Measurements from ENCODE around the gene AFAP1.

Gene AFAP1

DNA sequence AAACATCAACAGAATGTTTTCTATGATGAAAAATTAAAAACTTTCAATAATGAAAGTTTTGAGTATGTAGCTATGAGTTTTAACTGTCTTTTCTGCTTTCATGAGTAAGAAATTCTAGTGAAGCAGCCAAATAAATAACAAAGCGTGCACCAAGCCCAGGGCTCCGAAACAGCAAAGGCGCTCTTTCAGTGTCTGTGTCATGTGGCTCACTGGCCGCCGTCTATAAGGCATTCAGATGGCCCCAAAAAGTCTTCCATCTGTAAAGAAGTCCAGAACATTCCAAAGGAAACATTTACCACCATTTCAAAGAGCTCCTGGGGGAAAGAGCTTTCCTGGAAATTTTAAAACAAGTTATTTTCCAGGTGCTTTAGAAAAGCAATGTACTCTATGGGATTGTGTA lies 139.9 kb downstream of the AFAP1 start:
- no peak overlapping the region for H3K4me3 ChIP-seq
- TF ChIP-seq CTCF (IDR thresholded peaks at IDR 0.05) = no peak
- peaks cover 15 to 45% (median 26%) of the 10 kb centered on the region in 3 donors for H3K36me3 ChIP-seq
- H3K4me1 ChIP-seq = peaks cover 0 to 21% (median 14%) of the 10 kb centered on the region in 4 donors
- H3K27me3 ChIP-seq = no peaks in the 10 kb centered on the region
- DNase-seq = no peak
- intact Hi-C loops (cut with DNase I; ENCODE audit: low total_unique reads) = loop anchor here (10.0 kb wide), 2 partner anchors 75 to 135 kb away; partner anchors contain the start of gene AFAP1
- no peaks in the 10 kb centered on the region for H3K9me3 ChIP-seq
- no peak overlapping the region for H3K27ac ChIP-seq

- Histone ChIP-seq H3K4me3 (no peak overlapping the region), H3K27me3 (no peaks in the 10 kb centered on the region), H3K9me3 (no peaks in the 10 kb centered on the region), H3K4me1 (peaks cover 0 to 16% (median 11%) of the 10 kb centered on the region in 4 donors), H3K27ac (peak overlapping the region in 1 of 2 donors; percentile 43), H3K36me3 (peaks cover 15 to 45% (median 26%) of the 10 kb centered on the region in 3 donors)
- TF ChIP-seq CTCF (IDR thresholded peaks at IDR 0.05) = no peak
- intact Hi-C loops (cut with DNase I; ENCODE audit: low total_unique reads) = no loop called here
- no peak for DNase-seq
Observed at GRCh38 chr4:7799306-7799705, 140.4 kb downstream of the AFAP1 start.

GRCh38 chr4:7798178-7798995 lies 141.3 kb downstream of the AFAP1 start:
- no peak overlapping the region for H3K4me3 ChIP-seq
- peaks cover 0 to 12% (median 9%) of the 10 kb centered on the region in 4 donors for H3K4me1 ChIP-seq
- intact Hi-C loops (cut with DNase I; ENCODE audit: low total_unique reads) = no loop called here
- H3K36me3 ChIP-seq = peaks cover 17 to 45% (median 26%) of the 10 kb centered on the region in 3 donors
- no peaks in the 10 kb centered on the region for H3K27me3 ChIP-seq
- TF ChIP-seq CTCF (IDR thresholded peaks at IDR 0.05) = no peak
- peak in 1 of 2 donors; percentile 77 for DNase-seq
- H3K9me3 ChIP-seq = no peaks in the 10 kb centered on the region
- peak overlapping the region; percentile 34 to 43 for H3K27ac ChIP-seq

GRCh38 chr4:7797330-7797729 lies 142.3 kb downstream of the AFAP1 start:
- peaks cover 20 to 45% (median 26%) of the 10 kb centered on the region in 3 donors for H3K36me3 ChIP-seq
- no peaks in the 10 kb centered on the region for H3K27me3 ChIP-seq
- peak in 1 of 2 donors; percentile 54 for DNase-seq
- H3K9me3 ChIP-seq = no peaks in the 10 kb centered on the region
- intact Hi-C loops (cut with DNase I; ENCODE audit: low total_unique reads) = no loop called here
- no peak for TF ChIP-seq CTCF (IDR thresholded peaks at IDR 0.05)
- no peak overlapping the region for H3K27ac ChIP-seq
- H3K4me3 ChIP-seq = no peak overlapping the region
- peaks cover 0 to 21% (median 12%) of the 10 kb centered on the region in 4 donors for H3K4me1 ChIP-seq

GRCh38 chr4:7795983-7796382 lies 143.7 kb downstream of the AFAP1 start:
- Histone ChIP-seq H3K36me3 (peaks cover 20 to 43% (median 24%) of the 10 kb centered on the region in 3 donors), H3K27me3 (no peaks in the 10 kb centered on the region)
- no peak for TF ChIP-seq CTCF (IDR thresholded peaks at IDR 0.05)

More at GRCh38 chr4:7795983-7796382, 143.7 kb downstream of the AFAP1 start:
- intact Hi-C loops (cut with DNase I; ENCODE audit: low total_unique reads) = no loop called here
- Histone ChIP-seq H3K4me3 (no peak overlapping the region), H3K9me3 (no peaks in the 10 kb centered on the region), H3K27ac (no peak overlapping the region), H3K4me1 (peaks cover 0 to 23% (median 12%) of the 10 kb centered on the region in 4 donors)
- DNase-seq = peak in 1 of 2 donors; percentile 38
